A673 (cell line): ENCODE data around the gene C2orf80. TPM values are rescaled to one million over a fixed set of nuclear protein-coding genes. Genes with fewer than 3 reads are reported as not detected.

Source experiments
- BruUV-seq: library from RNA; stranded (reverse); fragments of 400-500 nt; replicated peaks from 2 replicates; lab custom pipeline; 2021; lab: Mats Ljungman, UMichigan
- CTCF ChIA-PET: fragments of 300-600 bp; sonication (Branson Sonifier 250); formaldehyde crosslinking; loops from one replicate; lab custom pipeline; 2022; ENCODE audit warnings: antibody characterized with exemption; lab: Charles Lee
- POLR2A ChIA-PET: fragments of 300-600 bp; sonication (Branson Sonifier 250); formaldehyde crosslinking; loops from one replicate; lab custom pipeline; 2022; ENCODE audit warnings: antibody characterized with exemption; ENCODE audit not compliant: low non-redundant PET; lab: Charles Lee
- DNase-seq: peaks from one replicate; pipeline ENCODE4 v3.0.0-alpha.2; 2015; ENCODE audit warnings: low spot score
- H3K27ac ChIP-seq: fragments of 200-600 bp; sonication (generic); 2 replicates; pipeline ENCODE4 v1.5.1; 2016; ENCODE audit warnings: mixed run types, low read depth, mild to moderate bottlenecking, mixed read lengths, antibody characterized with exemption, low read length; ENCODE audit not compliant: poor library complexity, severe bottlenecking
- H3K27me3 ChIP-seq: fragments of 200-600 bp; sonication (generic); replicated peaks from 2 replicates; pipeline ENCODE4 v1.6.1; 2017; ENCODE audit warnings: mixed run types, low read depth, mild to moderate bottlenecking, mixed read lengths, antibody characterized with exemption, low read length; ENCODE audit not compliant: insufficient read depth, poor library complexity
- H3K36me3 ChIP-seq: fragments of 200-600 bp; sonication (generic); 2 replicates; pipeline ENCODE4 v1.6.1; 2016; ENCODE audit warnings: mixed run types, mild to moderate bottlenecking, mixed read lengths, antibody characterized with exemption, low read length; ENCODE audit not compliant: insufficient read depth, poor library complexity, severe bottlenecking
- H3K4me1 ChIP-seq: fragments of 200-600 bp; sonication (generic); 2 replicates; pipeline ENCODE4 v1.6.1; 2017; ENCODE audit warnings: mixed run types, mild to moderate bottlenecking, mixed read lengths, antibody characterized with exemption, low read length; ENCODE audit not compliant: insufficient read depth, poor library complexity, severe bottlenecking
- H3K4me3 ChIP-seq: fragments of 200-600 bp; sonication (generic); 2 replicates; pipeline ENCODE4 v1.5.1; 2016; ENCODE audit warnings: low read depth, mixed run types, mild to moderate bottlenecking, mixed read lengths, low read length; ENCODE audit not compliant: poor library complexity, severe bottlenecking
- H3K9me3 ChIP-seq: fragments of 200-600 bp; sonication (generic); 2 replicates; pipeline ENCODE4 v1.6.1; 2016; ENCODE audit warnings: mixed run types, low read depth, mild to moderate bottlenecking, mixed read lengths, antibody characterized with exemption, low read length; ENCODE audit not compliant: poor library complexity, severe bottlenecking
- CTCF ChIP-seq: fragments of 300-800, 200-600 bp; sonication (generic); conservative IDR thresholded peaks from 2 replicates; pipeline ENCODE4 v1.5.1; 2017; ENCODE audit warnings: low read depth, mild to moderate bottlenecking, antibody characterized with exemption, low read length, moderate library complexity, mixed read lengths
- EZH2 ChIP-seq: fragments of 200-600 bp; sonication (generic); IDR thresholded peaks from 2 replicates; pipeline ENCODE4 v1.6.1; 2017; ENCODE audit warnings: borderline replicate concordance, low read depth, mild to moderate bottlenecking, mixed read lengths, antibody characterized with exemption, low read length; ENCODE audit not compliant: poor library complexity, severe bottlenecking
- intact Hi-C: fragments of 100-400 bp; cut with micrococcal nuclease; formaldehyde crosslinking; loops from one replicate; pipeline ENCODE4 v1.10.0; 2022; ENCODE audit not compliant: unreplicated experiment
- total RNA-seq: library from RNA; stranded (reverse); gene quantifications from 2 replicates; pipeline ENCODE4 v1.2.3, GENCODE V29; 2021

Gene C2orf80
- total RNA-seq, 1 experiment from 2014 or later: not detected

GRCh38 chr2:208172125-208172524 is 17.7 kb downstream of the C2orf80 start:
- TF ChIP-seq EZH2 (no peak), CTCF (no peak)
- Histone ChIP-seq H3K36me3 (no peaks in the 10 kb centered on the region), H3K4me3 (no peak overlapping the region), H3K9me3 (no peaks in the 10 kb centered on the region), H3K27me3 (no peaks in the 10 kb centered on the region), H3K27ac (no peak overlapping the region), H3K4me1 (peaks cover 4% of the 10 kb centered on the region)
- no TSS peak for BruUV-seq
- intact Hi-C loops: no loop called here
- POLR2A ChIA-PET: no interaction called here
- CTCF ChIA-PET: no interaction called here
- no peak for DNase-seq

GRCh38 chr2:208164951-208165755 is 24.7 kb downstream of the C2orf80 start:
- CTCF ChIA-PET: no interaction called here
- POLR2A ChIA-PET: no interaction called here

GRCh38 chr2:208163489-208163888 is 26.3 kb downstream of the C2orf80 start, which contains the start of gene CRYGA:
CRYGA (minus strand) TSS chr2:208163589; CDS start chr2:208163556, 33 bp downstream.
- Histone ChIP-seq H3K9me3 (no peaks in the 10 kb centered on the region), H3K4me3 (no peak within 1 kb of the TSS), H3K36me3 (no peaks in the 10 kb centered on the region), H3K4me1 (no peaks in the 10 kb centered on the region), H3K27ac (no peak within 1 kb of the TSS), H3K27me3 (no peaks in the 10 kb centered on the region)
- BruUV-seq: no TSS peak
- intact Hi-C loops: no loop called here
- DNase-seq: no peak
- POLR2A ChIA-PET: no interaction called here
- CTCF ChIA-PET: no interaction called here
- TF ChIP-seq CTCF (no peak), EZH2 (no peak)

More at GRCh38 chr2:208164951-208165755, 24.7 kb downstream of the C2orf80 start:
- intact Hi-C loops: no loop called here
- H3K27me3 ChIP-seq: no peaks in the 10 kb centered on the region
- H3K4me1 ChIP-seq: no peaks in the 10 kb centered on the region
- no peak overlapping the region for H3K27ac ChIP-seq
- H3K4me3 ChIP-seq: no peak overlapping the region
- BruUV-seq: no TSS peak
- no peaks in the 10 kb centered on the region for H3K9me3 ChIP-seq
- TF ChIP-seq CTCF: no peak
- TF ChIP-seq EZH2: no peak
- no peak for DNase-seq
- H3K36me3 ChIP-seq: no peaks in the 10 kb centered on the region
